HG03442 (cell line): ENCODE data around the gene NUDT1.

Experiments used
- ATAC-seq: cut with Tn5 transposase; IDR thresholded peaks from one replicate; pipeline ENCODE4 v1.9.1; 2021; ENCODE audit warnings: mild to moderate bottlenecking, moderate library complexity; ENCODE audit not compliant: unreplicated experiment

The NUDT1 gene

DNA sequence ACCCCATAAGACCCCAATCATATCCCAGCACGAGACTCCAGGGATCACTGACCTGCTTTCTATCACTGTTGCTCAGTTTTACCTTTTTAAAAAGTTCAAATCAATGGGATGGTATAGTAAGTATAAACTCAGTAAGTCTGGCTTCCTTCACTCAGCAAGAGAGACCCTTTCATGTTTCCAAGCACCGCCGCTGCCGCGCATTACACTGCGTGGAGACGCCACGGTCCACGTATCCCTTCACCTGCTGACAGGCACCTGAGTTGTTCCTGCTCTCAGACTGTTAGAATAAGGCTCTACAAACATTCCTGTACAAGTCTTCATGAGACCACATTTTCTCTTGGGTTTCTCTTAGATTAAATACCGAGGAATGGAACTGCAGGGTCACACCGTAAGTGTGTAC is 37.6 kb upstream of the NUDT1 start:
- no peak for ATAC-seq

DNA sequence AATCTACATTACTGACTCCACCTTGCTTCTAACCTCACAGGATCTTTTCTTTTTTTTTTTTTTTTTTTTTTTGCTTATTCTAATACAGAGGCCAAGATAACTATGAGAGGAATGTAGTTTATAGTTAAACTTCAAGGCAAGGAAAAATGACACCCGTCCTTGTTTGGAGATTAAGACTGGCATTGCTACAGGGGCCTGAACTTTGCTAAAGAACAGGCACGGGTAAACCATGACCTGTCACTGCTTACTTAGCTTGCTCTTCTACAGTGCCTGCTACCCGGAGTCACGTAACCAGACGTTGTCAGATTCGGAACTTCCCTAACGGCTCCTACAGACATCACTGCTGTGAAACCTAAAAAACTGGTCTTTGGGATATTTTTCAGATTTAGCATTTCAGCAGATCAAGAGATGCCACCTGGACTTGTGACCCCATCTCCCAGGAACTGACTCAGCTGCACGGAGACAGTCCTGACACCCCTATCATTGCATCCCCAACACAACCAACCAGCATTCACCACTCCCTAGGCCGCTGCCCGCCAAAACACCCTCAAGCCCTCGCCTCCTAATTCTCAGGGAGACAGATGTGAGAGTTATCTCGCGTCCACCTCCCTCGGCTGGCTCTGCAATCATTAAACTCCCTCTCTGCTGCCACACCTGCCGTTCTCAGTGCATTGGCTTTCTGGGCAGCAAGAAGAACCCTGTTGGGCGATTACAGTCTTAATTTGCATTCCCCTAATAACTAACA is 36.8 kb upstream of the NUDT1 start:
- ATAC-seq, result no peak

DNA sequence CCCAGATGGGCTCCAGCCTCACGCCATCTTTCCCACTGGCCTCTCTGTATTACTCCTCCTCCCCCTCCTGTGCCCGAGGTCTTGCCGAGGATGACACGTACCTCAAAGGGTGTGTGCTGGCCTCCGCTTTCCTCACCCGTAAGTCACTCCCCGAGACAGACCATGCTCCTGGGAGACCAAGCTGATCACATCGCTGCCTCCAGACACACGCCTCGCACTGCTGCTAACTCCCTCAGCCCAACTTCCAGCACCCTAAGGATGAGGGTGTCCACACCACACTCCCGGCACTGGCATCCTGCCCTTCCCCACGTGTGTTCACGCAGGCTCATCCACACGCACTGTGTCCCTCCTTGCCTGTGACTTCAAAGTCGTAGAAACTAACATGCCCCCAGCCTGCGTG is 33.3 kb upstream of the NUDT1 start:
- no peak for ATAC-seq

DNA sequence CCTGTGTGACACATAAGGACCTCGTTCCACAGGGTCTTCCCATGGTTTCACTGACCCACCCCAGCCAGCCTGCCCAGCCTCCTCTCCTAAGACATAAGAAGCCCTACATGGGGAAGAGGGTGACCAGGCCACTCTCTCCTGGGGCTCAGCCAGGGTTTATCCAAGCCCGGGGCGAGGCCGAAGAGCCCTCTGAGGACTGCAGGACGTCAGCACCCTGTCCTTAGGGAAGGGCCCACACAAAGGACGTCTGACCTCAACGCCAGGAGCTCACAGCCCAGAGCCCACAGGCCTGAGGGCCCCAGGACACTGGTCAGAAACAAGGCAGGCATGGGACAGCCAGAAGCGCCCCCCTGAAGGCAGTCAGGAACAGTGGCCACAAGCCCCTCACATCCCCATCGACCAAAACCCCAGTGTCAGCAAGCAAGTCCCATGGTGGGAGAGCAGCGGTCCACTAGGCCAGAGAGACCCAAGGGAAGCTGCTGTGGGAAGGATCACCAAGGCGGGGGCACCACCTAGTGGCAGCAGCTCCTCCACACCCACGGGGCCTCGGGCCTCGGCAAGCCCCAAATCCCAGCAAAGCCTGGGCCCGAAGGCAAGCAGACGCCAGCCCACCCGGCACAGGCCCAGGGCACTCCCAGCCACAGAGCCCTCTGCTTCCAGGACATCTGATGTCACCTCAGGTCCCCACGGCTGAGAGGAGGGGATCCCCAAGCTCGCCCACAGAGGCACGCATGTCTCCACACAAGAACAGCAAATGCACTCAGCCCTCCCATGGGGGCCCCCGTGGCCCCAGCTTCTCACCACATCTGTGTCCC is 32.7 kb upstream of the NUDT1 start:
- ATAC-seq, result peak; percentile 47

DNA sequence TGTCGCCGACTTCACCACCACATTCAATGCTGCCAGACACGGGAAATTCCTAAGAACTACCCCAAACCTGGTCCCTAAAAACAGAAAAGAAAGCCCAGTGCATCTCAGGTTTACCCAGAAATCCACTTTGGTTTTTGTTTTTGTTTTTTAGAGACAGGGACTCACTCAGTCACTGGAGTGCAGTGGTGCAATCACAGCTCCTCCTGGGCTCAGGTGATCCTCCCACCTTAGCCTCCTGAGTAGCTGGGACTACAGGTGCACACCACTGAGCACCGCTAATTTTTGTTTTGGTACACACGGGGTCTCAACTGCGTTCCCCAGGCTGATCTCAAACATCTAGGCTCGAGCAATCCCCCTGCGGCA is 32.1 kb upstream of the NUDT1 start:
- peak; percentile 11 for ATAC-seq

DNA sequence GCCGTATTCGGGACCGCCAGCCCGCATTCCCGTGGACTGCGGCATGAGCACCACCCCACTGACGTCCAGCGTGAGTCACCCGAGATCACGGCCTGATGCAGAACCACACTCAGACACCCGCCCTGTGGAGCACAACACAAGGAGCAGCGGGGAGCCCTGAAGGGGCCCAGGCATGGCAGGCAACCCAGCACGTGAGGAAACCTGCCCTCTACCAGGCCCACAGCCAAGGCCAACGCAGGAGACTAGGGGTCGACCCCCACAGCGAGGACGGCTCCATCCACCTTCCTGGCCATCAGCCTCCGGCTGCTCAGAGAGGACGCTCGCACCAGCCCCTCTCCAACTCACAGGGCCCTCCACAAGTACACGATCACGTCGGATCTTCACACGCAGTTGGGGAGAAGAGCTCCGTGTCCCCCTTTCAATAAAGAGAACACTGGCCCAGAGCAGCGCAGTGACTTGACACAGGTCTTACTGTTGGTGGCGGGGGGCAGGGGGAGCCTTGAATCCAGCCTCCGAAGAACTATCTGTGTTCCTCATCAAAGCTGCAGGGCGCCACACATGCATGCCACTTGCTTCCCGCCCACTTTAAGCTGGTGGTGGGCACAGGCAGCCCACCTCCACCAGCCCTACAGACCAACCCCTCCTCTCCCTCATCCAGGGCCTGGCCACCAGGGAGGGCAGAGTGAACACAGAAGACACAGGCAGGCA is 31.3 kb upstream of the NUDT1 start:
- ATAC-seq, result no peak

DNA sequence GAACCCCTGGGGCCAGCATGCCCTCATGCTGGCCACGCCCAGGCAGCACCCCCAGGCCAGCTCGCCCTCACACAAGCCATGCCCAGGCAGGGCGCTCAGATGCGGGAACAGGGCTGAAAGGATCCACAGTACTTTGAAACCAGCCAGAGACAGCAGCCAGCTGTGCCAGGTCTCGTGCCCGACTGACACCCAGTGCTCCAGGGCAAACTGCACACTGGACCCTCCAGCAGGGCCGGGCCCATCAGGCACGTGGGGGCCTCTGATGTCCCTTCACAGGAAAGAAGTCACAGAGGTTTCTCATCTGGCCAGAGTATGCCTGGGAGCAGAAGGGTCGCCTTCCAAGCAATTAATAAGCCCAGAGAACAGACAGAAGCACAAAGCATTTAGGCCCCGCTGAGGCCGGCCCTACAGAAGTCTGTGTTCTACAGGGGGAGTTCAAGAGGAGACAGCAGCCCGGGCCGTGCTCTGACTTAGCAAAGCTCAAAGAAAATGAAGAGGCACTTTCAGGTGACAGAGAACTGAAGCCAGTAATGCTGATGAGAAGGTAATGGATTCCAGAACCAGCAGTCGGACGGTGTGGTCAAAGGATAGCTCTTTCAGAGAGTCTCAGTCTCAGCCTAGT is 30.7 kb upstream of the NUDT1 start:
- ATAC-seq, result no peak

DNA sequence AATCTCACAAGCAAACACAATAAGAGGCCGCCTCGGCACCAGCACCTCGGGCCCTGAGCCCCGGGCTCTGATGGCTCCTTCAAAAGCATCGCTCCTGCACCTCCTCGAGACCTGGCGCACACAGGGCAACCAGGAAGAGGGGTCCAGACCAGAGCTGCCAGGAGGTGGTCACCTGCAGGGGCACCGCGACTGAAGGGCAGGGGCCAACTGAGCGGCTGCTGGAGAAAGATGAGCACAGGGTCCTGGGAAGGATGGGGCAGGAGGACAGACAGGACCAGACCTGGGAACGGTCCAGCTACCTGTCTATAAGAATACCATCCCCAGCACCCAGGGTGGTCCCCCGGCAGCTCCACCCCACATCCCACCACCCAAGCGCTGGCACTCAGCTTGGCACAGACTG is 30.1 kb upstream of the NUDT1 start:
- no peak for ATAC-seq

DNA sequence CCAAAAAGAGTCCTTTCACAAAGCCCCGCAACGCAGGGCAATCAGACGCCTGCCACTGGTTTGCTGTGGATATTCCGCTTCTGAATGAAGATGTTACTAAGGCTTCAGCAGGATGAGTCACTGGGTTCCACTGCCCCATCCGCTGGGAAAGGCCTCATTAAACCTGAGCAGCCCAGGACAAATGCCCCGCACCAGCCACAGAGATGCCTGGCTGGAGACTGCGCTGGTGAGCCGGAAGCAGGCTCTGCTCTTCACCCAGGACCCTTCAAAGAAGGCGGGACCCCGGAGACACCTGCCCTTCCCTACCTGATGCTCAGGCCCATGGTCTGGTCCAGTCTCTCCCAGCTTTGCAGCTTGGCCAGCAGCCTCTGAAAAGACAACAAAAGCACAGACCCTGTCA is 29.1 kb upstream of the NUDT1 start:
- ATAC-seq, result no peak

DNA sequence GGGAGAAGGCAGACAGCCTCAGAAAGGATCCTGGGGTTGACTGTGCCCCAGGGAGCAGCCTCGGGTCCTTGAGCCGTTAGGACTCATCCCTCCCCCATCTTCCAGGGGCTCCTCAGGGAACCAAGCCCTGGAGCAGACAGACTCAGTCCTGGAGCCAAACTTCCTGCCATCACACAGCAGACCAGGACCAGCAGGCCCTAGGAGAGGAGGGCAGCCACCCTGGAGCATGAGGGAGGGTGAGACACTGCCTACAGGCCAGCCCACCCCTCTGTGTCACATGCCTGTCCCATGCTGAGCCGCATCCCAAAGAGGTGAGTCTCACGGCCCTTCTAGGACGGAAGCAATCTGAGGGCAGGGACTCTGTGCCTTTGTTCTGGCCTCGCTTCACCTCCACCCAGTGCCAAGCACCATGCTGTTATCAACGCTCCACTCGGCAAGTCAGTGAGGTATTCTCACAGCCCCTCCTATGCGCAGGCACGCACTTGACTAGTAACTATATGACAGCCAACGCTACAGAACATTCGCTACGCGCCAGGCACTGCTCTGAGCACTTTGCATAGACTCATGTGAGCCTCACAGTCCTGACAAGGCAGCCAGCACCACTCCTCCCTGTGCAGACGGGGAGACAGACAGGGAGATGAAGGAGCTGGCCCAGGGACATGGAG is 28.3 kb upstream of the NUDT1 start:
- no peak for ATAC-seq

DNA sequence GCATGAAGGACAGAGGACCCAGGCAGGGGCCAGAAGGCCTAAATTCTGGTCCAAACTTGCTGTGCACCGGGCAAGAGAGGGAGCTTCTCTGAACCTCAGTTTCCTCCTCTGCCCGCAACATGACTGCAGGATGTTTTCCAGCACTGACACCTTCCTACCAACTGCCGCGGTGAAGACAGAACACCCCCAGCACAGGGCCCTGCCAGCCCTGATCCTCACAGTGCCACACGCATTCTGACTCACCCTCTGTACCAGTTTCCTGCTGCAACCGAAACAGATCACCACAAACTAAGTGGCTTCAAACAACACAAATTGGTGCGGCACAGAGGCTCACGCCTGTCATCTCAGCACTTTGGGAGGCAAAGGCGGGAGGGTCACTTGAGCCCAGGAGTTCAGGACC is 27.4 kb upstream of the NUDT1 start:
- ATAC-seq, result no peak

DNA sequence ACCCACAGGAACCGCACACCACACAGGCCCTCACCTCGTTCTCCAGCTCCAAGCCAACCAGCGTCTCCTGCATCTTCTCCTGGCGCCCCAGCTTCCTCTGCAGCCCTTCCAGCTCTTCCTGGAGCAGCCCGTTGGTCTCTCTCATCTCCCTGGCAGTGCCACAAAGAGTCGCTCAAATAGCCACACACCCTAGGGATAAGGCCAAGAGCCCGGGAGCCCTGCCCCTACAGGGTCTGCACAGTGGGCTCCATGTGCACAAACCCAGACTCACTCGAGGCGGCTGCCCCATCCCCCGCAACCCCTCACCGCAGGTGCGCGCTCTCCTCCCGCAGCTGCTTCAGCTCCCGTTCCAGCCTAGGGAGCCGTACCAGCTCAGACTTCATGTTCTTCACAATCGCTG is 26.2 kb upstream of the NUDT1 start:
- ATAC-seq, result no peak

DNA sequence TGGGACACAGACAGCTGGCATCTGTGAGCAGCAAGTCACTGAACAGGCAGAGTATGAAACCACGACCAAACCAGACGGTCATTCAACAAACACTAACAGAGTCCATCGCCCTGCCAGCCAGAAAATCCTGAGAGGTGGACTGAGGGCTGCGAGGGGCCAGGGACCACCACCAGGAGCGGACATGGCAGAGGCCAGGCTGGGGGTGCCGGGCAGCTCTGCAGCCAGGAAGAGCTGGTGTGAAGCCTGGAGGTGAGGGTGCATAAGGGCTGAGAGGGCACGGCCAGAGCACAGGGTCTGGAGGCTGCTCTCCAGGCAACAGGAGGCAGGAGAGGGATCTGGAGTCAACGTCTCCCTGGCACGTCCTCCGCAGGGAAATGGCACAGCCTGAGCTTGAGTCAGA is 24.8 kb upstream of the NUDT1 start:
- ATAC-seq, result no peak

DNA sequence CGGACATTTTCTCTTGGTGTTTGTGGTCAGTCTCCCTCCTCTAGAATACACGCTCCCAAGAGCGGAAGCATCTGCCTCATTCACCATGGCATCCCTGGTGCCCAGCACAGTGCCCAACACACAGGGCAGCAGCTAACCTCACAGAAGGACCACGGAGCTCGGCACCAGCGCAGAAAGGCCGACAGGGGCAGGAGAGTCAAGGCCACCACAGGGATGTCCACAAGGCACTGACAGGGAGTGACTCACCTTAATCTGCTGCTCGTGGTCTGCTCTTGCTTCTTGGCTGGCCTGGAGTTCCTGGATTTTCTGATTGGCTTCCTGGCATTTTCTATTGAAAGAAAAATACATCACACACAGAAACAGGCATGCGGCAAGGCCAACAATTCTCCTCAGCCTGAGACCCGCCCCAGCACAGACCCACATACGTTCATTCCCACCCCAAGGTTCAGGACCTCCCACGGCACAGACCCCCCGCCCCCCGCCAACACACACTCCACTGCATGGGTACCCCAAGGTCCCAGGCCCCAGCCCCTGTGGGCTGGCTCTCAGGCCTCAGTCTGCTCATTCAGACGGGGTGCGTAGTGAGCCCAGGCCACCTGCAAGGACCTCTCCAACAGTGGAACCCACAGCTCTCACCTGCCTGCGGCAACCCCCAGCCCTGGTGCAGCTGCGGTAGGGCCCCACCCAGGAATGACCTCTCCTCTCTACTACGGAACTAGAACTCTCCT is 24.1 kb upstream of the NUDT1 start:
- no peak for ATAC-seq

DNA sequence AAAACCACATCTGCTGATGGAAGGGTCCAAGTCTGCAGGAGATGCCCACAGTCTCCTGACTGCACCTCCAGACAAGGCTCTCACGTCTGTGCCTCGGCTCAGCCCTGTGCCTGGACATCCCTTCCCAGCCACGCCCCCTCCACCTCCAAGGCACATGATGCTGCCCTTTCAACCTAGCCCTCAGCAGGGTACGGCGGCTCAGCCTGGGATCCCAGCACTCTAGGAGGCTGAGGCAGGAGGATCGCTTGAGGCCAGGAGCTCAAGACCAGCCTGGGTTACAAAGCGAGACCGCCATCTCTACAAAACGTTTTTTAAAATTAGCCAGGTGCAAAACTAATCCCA is 23.6 kb upstream of the NUDT1 start:
- no peak for ATAC-seq

DNA sequence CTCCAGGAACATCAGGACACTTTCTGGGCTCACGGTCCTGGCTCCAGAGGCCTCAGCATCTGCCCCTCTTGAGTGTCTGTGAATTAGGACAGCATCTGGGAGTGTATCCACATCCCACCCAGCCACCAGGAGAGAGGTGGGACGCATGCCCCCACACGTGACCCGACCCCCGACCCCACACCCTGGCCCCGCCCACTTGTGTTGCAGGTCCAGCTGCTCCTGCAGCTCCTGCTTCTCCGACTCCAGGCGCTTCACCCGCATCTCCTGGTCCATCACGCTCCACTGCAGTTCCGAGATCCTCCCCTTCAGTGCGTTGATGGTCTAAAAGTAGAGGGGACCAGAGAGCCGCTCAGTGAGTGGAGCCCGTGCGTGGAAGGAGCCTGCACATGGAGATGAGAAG is 22.9 kb upstream of the NUDT1 start:
- no peak for ATAC-seq

DNA sequence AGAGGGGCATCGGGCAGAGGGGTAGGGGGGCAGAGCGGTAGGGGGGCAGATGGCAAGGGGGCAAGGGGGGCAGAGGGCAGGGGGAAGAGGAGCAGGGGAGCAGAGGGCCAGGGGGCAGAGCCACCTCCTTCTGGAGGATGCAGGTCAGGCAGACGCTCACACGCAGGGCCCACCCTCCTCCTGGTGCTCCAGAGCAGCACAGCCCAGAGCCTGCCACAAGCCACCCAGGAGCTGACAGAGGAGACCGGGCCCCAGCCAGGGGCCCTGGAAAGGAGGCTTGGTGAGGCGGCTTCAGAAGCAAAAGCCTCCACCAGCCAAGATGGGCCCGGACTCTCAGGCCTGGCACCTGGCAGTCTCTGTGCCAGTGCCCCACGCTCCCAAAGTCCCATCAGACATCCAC is 22.4 kb upstream of the NUDT1 start:
- no peak for ATAC-seq

DNA sequence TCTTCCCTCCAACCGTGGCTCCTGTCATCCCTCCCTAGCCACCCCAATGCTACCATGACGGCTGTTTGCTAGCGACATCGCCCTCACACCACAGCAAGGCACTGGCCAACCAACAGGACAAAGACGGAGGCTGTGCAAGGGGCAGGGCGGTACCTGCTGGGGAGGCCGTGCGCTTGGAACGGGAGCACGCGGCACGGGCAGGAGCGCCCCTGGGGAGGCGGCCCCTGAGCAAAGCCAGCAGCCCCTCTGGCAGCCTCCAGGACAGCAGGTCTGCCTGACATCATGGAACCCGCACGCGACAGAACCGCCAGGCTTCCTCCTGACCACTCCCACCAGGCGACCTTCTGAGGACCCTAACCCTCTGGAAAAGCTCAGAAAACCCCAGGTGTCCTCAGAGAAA is 22.0 kb upstream of the NUDT1 start:
- ATAC-seq, result no peak

DNA sequence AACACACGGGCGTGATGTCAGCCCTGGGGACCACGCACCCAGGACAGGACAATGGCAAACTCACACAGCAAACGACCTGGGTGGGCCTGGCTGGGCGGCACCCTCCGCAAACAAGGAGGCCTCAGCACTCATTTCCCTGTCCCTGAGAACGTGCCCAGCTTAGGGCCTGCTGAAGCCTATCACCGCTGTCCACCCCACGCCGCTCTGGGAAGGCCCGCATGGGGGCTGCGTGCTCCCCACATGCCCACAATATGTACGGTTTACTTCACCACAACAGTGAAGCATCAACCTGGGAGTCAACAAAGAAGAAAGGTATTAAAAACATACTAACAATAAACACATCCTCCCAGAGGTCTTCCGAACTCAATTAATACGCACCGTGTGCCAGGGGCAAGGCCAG is 21.5 kb upstream of the NUDT1 start:
- ATAC-seq, result no peak

DNA sequence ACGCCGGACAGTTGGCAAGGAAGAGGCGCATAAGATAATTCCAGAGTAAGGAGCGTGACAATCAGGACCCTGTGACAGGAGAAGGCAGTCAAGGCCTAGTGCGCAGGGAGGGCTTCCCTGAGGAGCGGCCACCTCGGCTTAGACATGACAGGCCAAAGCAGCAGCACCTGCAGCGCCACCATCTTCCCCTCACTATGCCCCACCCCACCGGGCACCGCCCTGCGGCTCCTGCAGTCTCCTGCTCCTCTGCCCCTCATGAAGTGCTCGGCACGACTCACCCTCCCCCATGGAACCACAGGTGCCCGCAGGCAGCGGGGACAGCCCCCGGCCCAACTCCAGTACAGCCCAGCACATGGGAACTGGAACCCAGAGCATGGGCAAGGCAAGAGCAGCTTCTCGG is 21.1 kb upstream of the NUDT1 start:
- no peak for ATAC-seq

DNA sequence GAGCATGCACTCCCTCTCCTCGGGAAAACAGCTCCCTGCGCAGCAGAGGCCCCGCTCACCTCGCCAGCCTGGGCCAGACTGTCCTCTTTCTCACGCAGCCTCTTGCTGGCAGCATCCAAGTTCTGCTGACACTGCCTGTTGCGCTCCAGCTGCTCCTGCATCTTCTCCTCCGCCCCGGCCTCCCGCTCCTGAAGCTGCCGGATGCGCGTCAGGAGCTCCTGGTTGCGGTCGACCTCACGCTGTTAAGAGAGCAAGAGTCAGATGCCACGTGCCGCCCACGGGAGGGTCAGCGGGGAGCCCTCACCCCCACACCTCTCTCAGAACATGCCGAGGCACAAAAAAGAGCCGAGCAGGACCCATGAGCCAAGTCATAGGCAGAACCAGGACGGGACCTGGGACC is 19.5 kb upstream of the NUDT1 start:
- ATAC-seq, result no peak
